Fibroblast of mammary gland (primary cell): ENCODE data around the gene EFCAB11.

Experiments used
- DNase-seq: peaks from one replicate; pipeline ENCODE4 v3.0.0-alpha.2; 2010; ENCODE audit warnings: low read depth
- H3K4me3 ChIP-seq: 2 replicates; pipeline ENCODE4 v1.5.1; 2011; ENCODE audit warnings: low read depth, mild to moderate bottlenecking, low read length, moderate library complexity; ENCODE audit not compliant: control insufficient read depth
- TF ChIP-seq, protein P1 (sequence below): conservative IDR thresholded peaks from 2 replicates; pipeline ENCODE4 v1.5.1; 2011; ENCODE audit warnings: low read depth, low read length, inconsistent platforms; ENCODE audit not compliant: control insufficient read depth, insufficient read depth

Gene EFCAB11

GRCh38 chr14:89957791-89958190 is 3.3 kb upstream of the EFCAB11 start:
- TF ChIP-seq, protein P1, sequence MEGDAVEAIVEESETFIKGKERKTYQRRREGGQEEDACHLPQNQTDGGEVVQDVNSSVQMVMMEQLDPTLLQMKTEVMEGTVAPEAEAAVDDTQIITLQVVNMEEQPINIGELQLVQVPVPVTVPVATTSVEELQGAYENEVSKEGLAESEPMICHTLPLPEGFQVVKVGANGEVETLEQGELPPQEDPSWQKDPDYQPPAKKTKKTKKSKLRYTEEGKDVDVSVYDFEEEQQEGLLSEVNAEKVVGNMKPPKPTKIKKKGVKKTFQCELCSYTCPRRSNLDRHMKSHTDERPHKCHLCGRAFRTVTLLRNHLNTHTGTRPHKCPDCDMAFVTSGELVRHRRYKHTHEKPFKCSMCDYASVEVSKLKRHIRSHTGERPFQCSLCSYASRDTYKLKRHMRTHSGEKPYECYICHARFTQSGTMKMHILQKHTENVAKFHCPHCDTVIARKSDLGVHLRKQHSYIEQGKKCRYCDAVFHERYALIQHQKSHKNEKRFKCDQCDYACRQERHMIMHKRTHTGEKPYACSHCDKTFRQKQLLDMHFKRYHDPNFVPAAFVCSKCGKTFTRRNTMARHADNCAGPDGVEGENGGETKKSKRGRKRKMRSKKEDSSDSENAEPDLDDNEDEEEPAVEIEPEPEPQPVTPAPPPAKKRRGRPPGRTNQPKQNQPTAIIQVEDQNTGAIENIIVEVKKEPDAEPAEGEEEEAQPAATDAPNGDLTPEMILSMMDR: no peak
- no peak overlapping the region for H3K4me3 ChIP-seq
- peak; percentile 15 for DNase-seq

GRCh38 chr14:89957376-89957775 is 2.8 kb upstream of the EFCAB11 start:
- no peak overlapping the region for H3K4me3 ChIP-seq
- TF ChIP-seq, protein P1: no peak
- no peak for DNase-seq

GRCh38 chr14:89956661-89957009 is 2.1 kb upstream of the EFCAB11 start:
- no peak for DNase-seq
- TF ChIP-seq, protein P1: no peak
- H3K4me3 ChIP-seq: peak overlapping the region; percentile 69

- H3K4me3 ChIP-seq: peak within 1 kb of the TSS; percentile 69
- DNase-seq: peak; percentile 92
- TF ChIP-seq, protein P1: no peak
Measured at GRCh38 chr14:89955745-89956660, 1.5 kb upstream of the EFCAB11 start, which contains the start of gene TDP1. Gene TDP1 (plus strand): TSS chr14:89955927. CDS start chr14:89963115, 7,188 bp downstream.

GRCh38 chr14:89955022-89955744 is 653 bp upstream of the EFCAB11 start:
- peak overlapping the region; percentile 69 for H3K4me3 ChIP-seq
- DNase-seq: no peak
- TF ChIP-seq, protein P1: no peak

DNA sequence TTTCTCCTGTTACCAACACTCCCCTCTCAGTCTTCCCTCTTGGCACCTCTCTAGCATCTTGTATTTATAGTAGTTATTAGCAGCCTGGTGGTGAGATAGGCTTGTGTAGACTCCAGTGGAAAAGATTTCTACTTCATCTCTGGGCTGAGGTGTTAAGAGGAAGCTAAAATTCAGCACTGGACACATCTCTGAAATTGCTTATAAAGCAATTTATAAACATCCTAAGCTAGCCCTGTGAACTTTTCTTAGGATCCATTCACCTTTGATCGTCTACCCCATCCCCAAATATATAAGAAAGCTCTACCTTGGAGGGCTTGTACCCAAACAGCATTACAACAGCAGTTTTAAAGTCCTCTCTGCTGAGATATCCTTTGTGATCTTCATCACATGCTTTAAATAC is 928 bp downstream of the EFCAB11 start:
- DNase-seq: no peak
- TF ChIP-seq, protein P1: no peak
- H3K4me3 ChIP-seq: peak overlapping the region; percentile 69
